Natural killer cell (primary cell): Measurements from ENCODE around the gene KRTAP2-4. TPM values are rescaled to one million over a fixed set of nuclear protein-coding genes. Genes with fewer than 3 reads are reported as not detected.
"Not testable (repeated sequence)": the region's sequence is repeated elsewhere in the genome, so short reads cannot be mapped to it uniquely, and the experiment has no call there.

Experiments used
- ATAC-seq, 3 donors: fragments of 150-1000 bp in 2 of 3; fragments of 200-7000 bp in 1 of 3; cut with Tn5 transposase; 1 replicate in 1 of 3; 2 replicates in 2 of 3; pipeline ENCODE4 v1.10.0; 2021; ENCODE audit warnings: mild to moderate bottlenecking in 2 of 3, moderate library complexity in 2 of 3
- DNase-seq, 2 donors: peaks; one replicate each; pipeline versions ENCODE4 v3.0.0 to v3.0.0-alpha.2; 2013 to 2021; ENCODE audit warnings: mixed read lengths in 1 of 2
- H3K27ac ChIP-seq: one replicate; pipeline ENCODE4 v1.5.1; 2013; ENCODE audit warnings: mild to moderate bottlenecking, low read length
- H3K27me3 ChIP-seq: one replicate; pipeline ENCODE4 v1.6.1; 2013; ENCODE audit warnings: low read length; ENCODE audit not compliant: control insufficient read depth, insufficient read depth
- H3K36me3 ChIP-seq: one replicate; pipeline ENCODE4 v1.6.1; 2013; ENCODE audit warnings: low read length; ENCODE audit not compliant: control insufficient read depth, insufficient read depth
- H3K4me1 ChIP-seq: one replicate; pipeline ENCODE4 v1.6.1; 2013; ENCODE audit warnings: low read length; ENCODE audit not compliant: control insufficient read depth, insufficient read depth
- H3K4me3 ChIP-seq: one replicate; pipeline ENCODE4 v1.5.1; 2013; ENCODE audit warnings: low read length
- H3K9me3 ChIP-seq: one replicate; pipeline ENCODE4 v1.6.1; 2013; ENCODE audit warnings: low read length; ENCODE audit not compliant: control insufficient read depth, insufficient read depth
- H3K27ac Mint-ChIP-seq, 2 donors: one replicate each; pipeline ENCODE4 v1.8.0; 2022; ENCODE audit warnings: mild to moderate bottlenecking in 2 of 2, mixed read lengths in 2 of 2, moderate library complexity in 1 of 2
- H3K27me3 Mint-ChIP-seq, 2 donors: one replicate each; pipeline ENCODE4 v1.8.0; 2022; ENCODE audit warnings: low read depth in 2 of 2, mixed read lengths in 2 of 2
- H3K36me3 Mint-ChIP-seq: one replicate; pipeline ENCODE4 v1.8.0; 2022; ENCODE audit warnings: mixed read lengths
- H3K4me1 Mint-ChIP-seq, 2 donors: one replicate each; pipeline ENCODE4 v1.8.0; 2022; ENCODE audit warnings: mixed read lengths in 2 of 2
- H3K4me3 Mint-ChIP-seq: one replicate; pipeline ENCODE4 v1.8.0; 2022; ENCODE audit warnings: mild to moderate bottlenecking, moderate library complexity, mixed read lengths
- H3K9me3 Mint-ChIP-seq, 2 donors: one replicate each; pipeline ENCODE4 v1.8.0; 2022; ENCODE audit warnings: mixed read lengths in 2 of 2
- WGBS: methylation state at CpG from one replicate; pipeline ENCODE4 v1.1.7; 2013; ENCODE audit warnings: missing lambda C conversion rate; ENCODE audit not compliant: insufficient coverage; 5-methylcytosine and 5-hydroxymethylcytosine counted together
- intact Hi-C: fragments of 100-400 bp; cut with micrococcal nuclease; formaldehyde crosslinking; loops from one replicate; pipeline ENCODE4 v1.14.2; 2022
- total RNA-seq, 4 donors: library from RNA; stranded (reverse); fragments of 120-200 nt in 1 of 4; gene quantifications; one replicate each; pipeline versions ENCODE4 v1.2.3 to v1.2.4, GENCODE V29; 2013 to 2022
- TF ChIP-seq, protein P1 (sequence below): fragments of 200-600 bp; IDR thresholded peaks from one replicate; pipeline ENCODE4 v1.8.0; 2022; ENCODE audit warnings: antibody characterized with exemption

Gene KRTAP2-4
- total RNA-seq, 3 donors from 2014 or later (not counting 1 experiment from before 2014, with no cell fraction given), result not detected

- ATAC-seq, result no peak
- intact Hi-C loops, result loop anchor here (1.0 kb wide), 1 partner anchor 22 kb away; no protein-coding TSS in a partner anchor
- no peaks in the 10 kb centered on the region for H3K9me3 ChIP-seq
- WGBS, result 88% methylated on average over 6 of the region's 6 CpGs
- Mint-ChIP-seq H3K9me3 (no peaks in the 10 kb centered on the region), H3K36me3 (no peaks in the 10 kb centered on the region), H3K4me3 (no peak overlapping the region), H3K27ac (no peak overlapping the region), H3K27me3 (peaks cover 19 to 42% of the 10 kb centered on the region in 2 donors), H3K4me1 (no peaks in the 10 kb centered on the region)
- H3K36me3 ChIP-seq, result no peaks in the 10 kb centered on the region
- no peak for DNase-seq
- no peak overlapping the region for H3K4me3 ChIP-seq
- TF ChIP-seq, protein P1, sequence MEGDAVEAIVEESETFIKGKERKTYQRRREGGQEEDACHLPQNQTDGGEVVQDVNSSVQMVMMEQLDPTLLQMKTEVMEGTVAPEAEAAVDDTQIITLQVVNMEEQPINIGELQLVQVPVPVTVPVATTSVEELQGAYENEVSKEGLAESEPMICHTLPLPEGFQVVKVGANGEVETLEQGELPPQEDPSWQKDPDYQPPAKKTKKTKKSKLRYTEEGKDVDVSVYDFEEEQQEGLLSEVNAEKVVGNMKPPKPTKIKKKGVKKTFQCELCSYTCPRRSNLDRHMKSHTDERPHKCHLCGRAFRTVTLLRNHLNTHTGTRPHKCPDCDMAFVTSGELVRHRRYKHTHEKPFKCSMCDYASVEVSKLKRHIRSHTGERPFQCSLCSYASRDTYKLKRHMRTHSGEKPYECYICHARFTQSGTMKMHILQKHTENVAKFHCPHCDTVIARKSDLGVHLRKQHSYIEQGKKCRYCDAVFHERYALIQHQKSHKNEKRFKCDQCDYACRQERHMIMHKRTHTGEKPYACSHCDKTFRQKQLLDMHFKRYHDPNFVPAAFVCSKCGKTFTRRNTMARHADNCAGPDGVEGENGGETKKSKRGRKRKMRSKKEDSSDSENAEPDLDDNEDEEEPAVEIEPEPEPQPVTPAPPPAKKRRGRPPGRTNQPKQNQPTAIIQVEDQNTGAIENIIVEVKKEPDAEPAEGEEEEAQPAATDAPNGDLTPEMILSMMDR, result no peak
- no peak overlapping the region for H3K27ac ChIP-seq
- H3K27me3 ChIP-seq, result no peaks in the 10 kb centered on the region
- no peaks in the 10 kb centered on the region for H3K4me1 ChIP-seq
These were observed 32.8 kb upstream of the KRTAP2-4 start for GRCh38 chr17:41098481-41098880.

- Histone ChIP-seq H3K27me3 (no peaks in the 10 kb centered on the region), H3K4me1 (no peaks in the 10 kb centered on the region), H3K36me3 (no peaks in the 10 kb centered on the region), H3K9me3 (no peaks in the 10 kb centered on the region), H3K27ac (no peak within 1 kb of the TSS), H3K4me3 (no peak within 1 kb of the TSS)
- intact Hi-C loops, result loop anchor here (1.0 kb wide), 1 partner anchor 22 kb away; no protein-coding TSS in a partner anchor
- Mint-ChIP-seq H3K4me3 (no peak within 1 kb of the TSS), H3K4me1 (no peaks in the 10 kb centered on the region), H3K36me3 (no peaks in the 10 kb centered on the region), H3K27me3 (peaks cover 19 to 37% of the 10 kb centered on the region in 2 donors), H3K27ac (no peak within 1 kb of the TSS), H3K9me3 (no peaks in the 10 kb centered on the region)
- DNase-seq (no peak), ATAC-seq (no peak)
- WGBS, result 81% methylated on average over 1 of the region's 4 CpGs
- TF ChIP-seq, protein P1, result no peak
These were observed 32.4 kb upstream of the KRTAP2-4 start, which contains the start of gene KRTAP4-8 for GRCh38 chr17:41098042-41098441. TSS of gene KRTAP4-8 (minus strand) at chr17:41098142. CDS start at chr17:41098084, 58 bp downstream.

- Histone ChIP-seq H3K36me3 (no peaks in the 10 kb centered on the region), H3K4me1 (no peaks in the 10 kb centered on the region), H3K9me3 (no peaks in the 10 kb centered on the region), H3K27me3 (no peaks in the 10 kb centered on the region), H3K4me3 (no peak overlapping the region), H3K27ac (no peak overlapping the region)
- intact Hi-C loops, result no loop called here
- H3K4me1 Mint-ChIP-seq, result no peaks in the 10 kb centered on the region
- DNase-seq (no peak), ATAC-seq (no peak)
- H3K9me3 Mint-ChIP-seq, result no peaks in the 10 kb centered on the region
- WGBS, result 86% methylated on average over 7 of the region's 7 CpGs
- peaks cover 19 to 36% of the 10 kb centered on the region in 2 donors for H3K27me3 Mint-ChIP-seq
- H3K27ac Mint-ChIP-seq, result no peak overlapping the region
- H3K4me3 Mint-ChIP-seq, result no peak overlapping the region
- no peaks in the 10 kb centered on the region for H3K36me3 Mint-ChIP-seq
- TF ChIP-seq, protein P1, result no peak
These were observed 30.4 kb upstream of the KRTAP2-4 start for GRCh38 chr17:41096055-41096454.

- WGBS, result 26% methylated on average over 1 of the region's 4 CpGs
These were observed 23.2 kb upstream of the KRTAP2-4 start for GRCh38 chr17:41088760-41089352.

GRCh38 chr17:41084100-41084856, 18.6 kb upstream of the KRTAP2-4 start, which contains the start of gene KRTAP4-7:
TSS of gene KRTAP4-7 (plus strand) at chr17:41084150. CDS start at chr17:41084207, 57 bp downstream.
- ATAC-seq, result not testable (repeated sequence)

More at GRCh38 chr17:41088760-41089352, 23.2 kb upstream of the KRTAP2-4 start:
- H3K4me3 ChIP-seq, H3K27ac ChIP-seq, ATAC-seq, H3K9me3 ChIP-seq, H3K27ac Mint-ChIP-seq, DNase-seq, H3K27me3 ChIP-seq, H3K4me1 ChIP-seq, H3K9me3 Mint-ChIP-seq, H3K36me3 Mint-ChIP-seq, H3K36me3 ChIP-seq, intact Hi-C loops, H3K4me1 Mint-ChIP-seq, H3K4me3 Mint-ChIP-seq: not testable (repeated sequence)
- H3K27me3 Mint-ChIP-seq, result peaks cover 9 to 13% of the 10 kb centered on the region in 2 donors

More at GRCh38 chr17:41084100-41084856, 18.6 kb upstream of the KRTAP2-4 start, which contains the start of gene KRTAP4-7:
- H3K27ac Mint-ChIP-seq, H3K9me3 ChIP-seq, DNase-seq, H3K4me3 ChIP-seq, H3K4me3 Mint-ChIP-seq, H3K4me1 Mint-ChIP-seq, H3K27me3 ChIP-seq, H3K9me3 Mint-ChIP-seq, H3K36me3 ChIP-seq, H3K27ac ChIP-seq, intact Hi-C loops, H3K36me3 Mint-ChIP-seq, H3K4me1 ChIP-seq: not testable (repeated sequence)
- peaks cover 23 to 24% of the 10 kb centered on the region in 2 donors for H3K27me3 Mint-ChIP-seq
- WGBS, result 86% methylated on average over 14 of the region's 14 CpGs
